GM23338 (cell line): ENCODE data around the gene CD86. TPM values are rescaled to one million over a fixed set of nuclear protein-coding genes. Genes with fewer than 3 reads are reported as not detected.

Experiments used
- ATAC-seq: fragments of 200-7000 bp; cut with Tn5 transposase; 3 replicates; pipeline ENCODE4 v1.9.1; 2020
- DNase-seq: peaks from one replicate; pipeline ENCODE4 v3.0.0-alpha.2; 2015; ENCODE audit warnings: low spot score
- H2AFZ ChIP-seq: fragments of 200-600 bp; sonication (generic); 2 replicates; pipeline ENCODE4 v1.8.0; 2016; ENCODE audit warnings: antibody characterized with exemption, mild to moderate bottlenecking, moderate library complexity
- H3F3A ChIP-seq: fragments of 200-600 bp; sonication (generic); replicated peaks from 2 replicates; pipeline ENCODE4 v1.8.0; 2017; ENCODE audit warnings: antibody characterized with exemption, mixed run types, low read depth
- H3K27ac ChIP-seq: fragments of 200-600 bp; sonication (generic); 2 replicates; pipeline ENCODE4 v1.6.1; 2016; ENCODE audit warnings: low read depth
- H3K27me3 ChIP-seq: fragments of 200-600 bp; sonication (generic); 2 replicates; pipeline ENCODE4 v1.8.0; 2016; ENCODE audit warnings: mild to moderate bottlenecking, mixed run types, moderate library complexity; ENCODE audit not compliant: insufficient read depth
- H3K36me3 ChIP-seq: fragments of 200-600 bp; sonication (generic); 2 replicates; pipeline ENCODE4 v1.8.0; 2016; ENCODE audit warnings: mild to moderate bottlenecking; ENCODE audit not compliant: insufficient read depth
- H3K4me1 ChIP-seq: fragments of 200-600 bp; sonication (generic); 2 replicates; pipeline ENCODE4 v1.8.0; 2016; ENCODE audit warnings: mild to moderate bottlenecking, moderate library complexity; ENCODE audit not compliant: insufficient read depth
- H3K4me2 ChIP-seq: fragments of 200-600 bp; sonication (generic); 2 replicates; pipeline ENCODE4 v1.7.1; 2017; ENCODE audit warnings: mixed run types
- H3K4me3 ChIP-seq: fragments of 200-600 bp; sonication (generic); 2 replicates; pipeline ENCODE4 v1.6.1; 2016; ENCODE audit warnings: mixed run types
- H3K79me2 ChIP-seq: fragments of 200-600 bp; sonication (generic); replicated peaks from 2 replicates; pipeline ENCODE4 v1.8.0; 2017; ENCODE audit warnings: mild to moderate bottlenecking; ENCODE audit not compliant: insufficient read depth
- H3K9me2 ChIP-seq: fragments of 200-600 bp; sonication (generic); 2 replicates; pipeline ENCODE4 v1.8.0; 2017; ENCODE audit not compliant: insufficient read depth
- H4K20me1 ChIP-seq: fragments of 200-600 bp; sonication (generic); replicated peaks from 2 replicates; pipeline ENCODE4 v1.8.0; 2017; ENCODE audit warnings: mild to moderate bottlenecking; ENCODE audit not compliant: insufficient read depth
- H3K27ac Mint-ChIP-seq: 2 replicates; pipeline ENCODE4 v1.8.0; 2020; ENCODE audit warnings: inconsistent platforms, mild to moderate bottlenecking, moderate library complexity, mixed read lengths
- H3K27me3 Mint-ChIP-seq: 3 replicates; pipeline ENCODE4 v1.8.0; 2022; ENCODE audit warnings: low read depth, mild to moderate bottlenecking, moderate library complexity, mixed read lengths, inconsistent platforms; ENCODE audit not compliant: insufficient read depth, poor library complexity
- H3K36me3 Mint-ChIP-seq: 3 replicates; pipeline ENCODE4 v1.8.0; 2021; ENCODE audit warnings: low read depth, mild to moderate bottlenecking, inconsistent platforms, moderate library complexity, mixed read lengths
- H3K4me1 Mint-ChIP-seq: 3 replicates; pipeline ENCODE4 v1.8.0; 2020; ENCODE audit warnings: mild to moderate bottlenecking, inconsistent platforms, mixed read lengths
- H3K4me3 Mint-ChIP-seq: 3 replicates; pipeline ENCODE4 v1.8.0; 2021; ENCODE audit warnings: moderate library complexity, mild to moderate bottlenecking, inconsistent platforms, mixed read lengths
- H3K9me3 Mint-ChIP-seq: 3 replicates; pipeline ENCODE4 v1.8.0; 2020; ENCODE audit warnings: moderate library complexity, mild to moderate bottlenecking, inconsistent platforms, mixed read lengths
- CREB1 ChIP-seq: fragments of 250-450 bp; sonication (Bioruptor Pico); IDR thresholded peaks from 2 replicates; pipeline ENCODE4 v1.5.0; 2020; ENCODE audit warnings: low read depth, mild to moderate bottlenecking, moderate library complexity
- EZH2 ChIP-seq: fragments of 200-600 bp; sonication (generic); IDR thresholded peaks from one replicate; pipeline ENCODE4 v1.8.0; 2017; ENCODE audit warnings: antibody characterized with exemption, mild to moderate bottlenecking, low read depth; ENCODE audit not compliant: unreplicated experiment
- EZH2phosphoT487 ChIP-seq: fragments of 200-600 bp; sonication (generic); IDR thresholded peaks from one replicate; pipeline ENCODE4 v1.8.1; 2018; ENCODE audit warnings: antibody characterized with exemption; ENCODE audit not compliant: unreplicated experiment
- JUNB ChIP-seq: IDR thresholded peaks from one replicate; pipeline ENCODE4 v1.6.1; 2016; ENCODE audit warnings: antibody characterized with exemption; ENCODE audit not compliant: unreplicated experiment
- NANOG ChIP-seq: IDR thresholded peaks from 2 replicates; pipeline ENCODE4 v1.6.1; 2016; ENCODE audit warnings: antibody characterized with exemption, borderline replicate concordance
- POLR2AphosphoS5 ChIP-seq: IDR thresholded peaks from 2 replicates; pipeline ENCODE4 v1.6.1; 2016; ENCODE audit warnings: antibody characterized with exemption, low read depth
- STAT1 ChIP-seq: IDR thresholded peaks from one replicate; pipeline ENCODE4 v1.6.1; 2016; ENCODE audit warnings: antibody characterized with exemption; ENCODE audit not compliant: unreplicated experiment
- ZNF114 ChIP-seq: fragments of 250-450 bp; sonication (Bioruptor Pico); IDR thresholded peaks from 2 replicates; pipeline ENCODE4 v1.5.0; 2020; ENCODE audit warnings: mild to moderate bottlenecking, moderate library complexity
- ZNF331 ChIP-seq: fragments of 250-450 bp; sonication (Bioruptor Pico); IDR thresholded peaks from 2 replicates; pipeline ENCODE4 v1.5.0; 2020; ENCODE audit warnings: low read depth, mild to moderate bottlenecking, moderate library complexity
- polyA plus RNA-seq: library from polyadenylated mRNA; unstranded; fragments of >200 nt; fragmentation: Nextera tagmentation; extraction: Ambion mirVana; gene quantifications from 2 replicates; pipeline ENCODE4 v1.2.1, GENCODE V29; 2016
- total RNA-seq: library from RNA; depleted of rRNA; stranded (reverse); fragments of >200 nt; shearing (Covaris generic); gene quantifications from 2 replicates; pipeline ENCODE4 v1.2.3, GENCODE V29; 2014
- TF ChIP-seq, protein P1 (sequence below): fragments of 250-450 bp; sonication (Bioruptor Pico); IDR thresholded peaks from 2 replicates; pipeline ENCODE4 v1.5.0; 2020; ENCODE audit warnings: mild to moderate bottlenecking, moderate library complexity
- TF ChIP-seq, protein P2 (sequence below): IDR thresholded peaks from one replicate; pipeline ENCODE4 v1.6.1; 2018; ENCODE audit warnings: antibody characterized with exemption; ENCODE audit not compliant: unreplicated experiment
- TF ChIP-seq, protein P3 (sequence below): IDR thresholded peaks from 2 replicates; pipeline ENCODE4 v1.6.1; 2016; ENCODE audit warnings: antibody characterized with exemption
- TF ChIP-seq, protein P4 (sequence below), 2 experiments: fragments of 200-600 bp in 1 of 2; sonication (generic) in 1 of 2; conservative IDR thresholded peaks; 2 replicates each; pipeline versions ENCODE4 v1.5.1 to v1.6.1; 2016 to 2017; ENCODE audit warnings: antibody characterized with exemption in 2 of 2, low read depth in 2 of 2, mild to moderate bottlenecking in 2 of 2, moderate library complexity in 1 of 2

Gene CD86
- total and polyA plus RNA-seq, 2 experiments from 2014 or later: 0.97 TPM; not detected in 1

DNA sequence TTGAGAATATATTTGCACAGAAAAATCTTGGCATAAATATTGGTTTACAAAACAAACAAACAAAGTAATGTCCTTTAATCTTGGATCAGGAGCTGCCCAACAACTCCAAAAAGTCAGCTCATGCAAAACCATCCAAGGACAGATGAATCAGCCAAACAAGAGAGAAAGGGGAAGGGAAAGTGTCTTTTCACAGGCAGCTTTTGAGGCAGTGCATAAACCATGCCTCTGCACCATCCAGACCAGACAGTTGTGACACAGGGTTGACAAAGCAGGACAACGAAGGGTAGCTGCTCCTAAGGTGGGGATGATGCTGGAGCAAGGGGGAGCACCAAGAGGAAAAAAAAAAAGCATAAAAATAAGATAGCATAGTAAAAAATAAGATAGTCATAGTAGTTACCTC, 8.7 kb downstream of the CD86 start:
- ATAC-seq (no peak), DNase-seq (no peak)
- Mint-ChIP-seq H3K27ac (no peak overlapping the region), H3K9me3 (no peaks in the 10 kb centered on the region), H3K4me1 (peaks cover 7% of the 10 kb centered on the region), H3K36me3 (no peaks in the 10 kb centered on the region), H3K4me3 (no peak overlapping the region), H3K27me3 (no peaks in the 10 kb centered on the region)
- TF ChIP-seq, protein P1, sequence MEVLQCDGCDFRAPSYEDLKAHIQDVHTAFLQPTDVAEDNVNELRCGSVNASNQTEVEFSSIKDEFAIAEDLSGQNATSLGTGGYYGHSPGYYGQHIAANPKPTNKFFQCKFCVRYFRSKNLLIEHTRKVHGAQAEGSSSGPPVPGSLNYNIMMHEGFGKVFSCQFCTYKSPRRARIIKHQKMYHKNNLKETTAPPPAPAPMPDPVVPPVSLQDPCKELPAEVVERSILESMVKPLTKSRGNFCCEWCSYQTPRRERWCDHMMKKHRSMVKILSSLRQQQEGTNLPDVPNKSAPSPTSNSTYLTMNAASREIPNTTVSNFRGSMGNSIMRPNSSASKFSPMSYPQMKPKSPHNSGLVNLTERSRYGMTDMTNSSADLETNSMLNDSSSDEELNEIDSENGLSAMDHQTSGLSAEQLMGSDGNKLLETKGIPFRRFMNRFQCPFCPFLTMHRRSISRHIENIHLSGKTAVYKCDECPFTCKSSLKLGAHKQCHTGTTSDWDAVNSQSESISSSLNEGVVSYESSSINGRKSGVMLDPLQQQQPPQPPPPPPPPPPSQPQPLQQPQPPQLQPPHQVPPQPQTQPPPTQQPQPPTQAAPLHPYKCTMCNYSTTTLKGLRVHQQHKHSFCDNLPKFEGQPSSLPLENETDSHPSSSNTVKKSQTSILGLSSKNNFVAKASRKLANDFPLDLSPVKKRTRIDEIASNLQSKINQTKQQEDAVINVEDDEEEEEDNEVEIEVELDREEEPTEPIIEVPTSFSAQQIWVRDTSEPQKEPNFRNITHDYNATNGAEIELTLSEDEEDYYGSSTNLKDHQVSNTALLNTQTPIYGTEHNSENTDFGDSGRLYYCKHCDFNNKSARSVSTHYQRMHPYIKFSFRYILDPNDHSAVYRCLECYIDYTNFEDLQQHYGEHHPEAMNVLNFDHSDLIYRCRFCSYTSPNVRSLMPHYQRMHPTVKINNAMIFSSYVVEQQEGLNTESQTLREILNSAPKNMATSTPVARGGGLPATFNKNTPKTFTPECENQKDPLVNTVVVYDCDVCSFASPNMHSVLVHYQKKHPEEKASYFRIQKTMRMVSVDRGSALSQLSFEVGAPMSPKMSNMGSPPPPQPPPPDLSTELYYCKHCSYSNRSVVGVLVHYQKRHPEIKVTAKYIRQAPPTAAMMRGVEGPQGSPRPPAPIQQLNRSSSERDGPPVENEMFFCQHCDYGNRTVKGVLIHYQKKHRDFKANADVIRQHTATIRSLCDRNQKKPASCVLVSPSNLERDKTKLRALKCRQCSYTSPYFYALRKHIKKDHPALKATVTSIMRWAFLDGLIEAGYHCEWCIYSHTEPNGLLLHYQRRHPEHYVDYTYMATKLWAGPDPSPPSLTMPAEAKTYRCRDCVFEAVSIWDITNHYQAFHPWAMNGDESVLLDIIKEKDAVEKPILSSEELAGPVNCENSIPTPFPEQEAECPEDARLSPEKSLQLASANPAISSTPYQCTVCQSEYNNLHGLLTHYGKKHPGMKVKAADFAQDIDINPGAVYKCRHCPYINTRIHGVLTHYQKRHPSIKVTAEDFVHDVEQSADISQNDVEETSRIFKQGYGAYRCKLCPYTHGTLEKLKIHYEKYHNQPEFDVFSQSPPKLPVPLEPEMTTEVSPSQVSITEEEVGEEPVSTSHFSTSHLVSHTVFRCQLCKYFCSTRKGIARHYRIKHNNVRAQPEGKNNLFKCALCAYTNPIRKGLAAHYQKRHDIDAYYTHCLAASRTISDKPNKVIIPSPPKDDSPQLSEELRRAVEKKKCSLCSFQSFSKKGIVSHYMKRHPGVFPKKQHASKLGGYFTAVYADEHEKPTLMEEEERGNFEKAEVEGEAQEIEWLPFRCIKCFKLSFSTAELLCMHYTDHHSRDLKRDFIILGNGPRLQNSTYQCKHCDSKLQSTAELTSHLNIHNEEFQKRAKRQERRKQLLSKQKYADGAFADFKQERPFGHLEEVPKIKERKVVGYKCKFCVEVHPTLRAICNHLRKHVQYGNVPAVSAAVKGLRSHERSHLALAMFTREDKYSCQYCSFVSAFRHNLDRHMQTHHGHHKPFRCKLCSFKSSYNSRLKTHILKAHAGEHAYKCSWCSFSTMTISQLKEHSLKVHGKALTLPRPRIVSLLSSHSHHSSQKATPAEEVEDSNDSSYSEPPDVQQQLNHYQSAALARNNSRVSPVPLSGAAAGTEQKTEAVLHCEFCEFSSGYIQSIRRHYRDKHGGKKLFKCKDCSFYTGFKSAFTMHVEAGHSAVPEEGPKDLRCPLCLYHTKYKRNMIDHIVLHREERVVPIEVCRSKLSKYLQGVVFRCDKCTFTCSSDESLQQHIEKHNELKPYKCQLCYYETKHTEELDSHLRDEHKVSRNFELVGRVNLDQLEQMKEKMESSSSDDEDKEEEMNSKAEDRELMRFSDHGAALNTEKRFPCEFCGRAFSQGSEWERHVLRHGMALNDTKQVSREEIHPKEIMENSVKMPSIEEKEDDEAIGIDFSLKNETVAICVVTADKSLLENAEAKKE (CRISPR knock-in tag): no peak
- TF ChIP-seq CREB1 (CRISPR knock-in tag): no peak
- no peak for TF ChIP-seq STAT1
- no peak for TF ChIP-seq ZNF331 (CRISPR knock-in tag)
- no peak for TF ChIP-seq EZH2phosphoT487
- TF ChIP-seq ZNF114 (CRISPR knock-in tag): no peak
- TF ChIP-seq, protein P2, sequence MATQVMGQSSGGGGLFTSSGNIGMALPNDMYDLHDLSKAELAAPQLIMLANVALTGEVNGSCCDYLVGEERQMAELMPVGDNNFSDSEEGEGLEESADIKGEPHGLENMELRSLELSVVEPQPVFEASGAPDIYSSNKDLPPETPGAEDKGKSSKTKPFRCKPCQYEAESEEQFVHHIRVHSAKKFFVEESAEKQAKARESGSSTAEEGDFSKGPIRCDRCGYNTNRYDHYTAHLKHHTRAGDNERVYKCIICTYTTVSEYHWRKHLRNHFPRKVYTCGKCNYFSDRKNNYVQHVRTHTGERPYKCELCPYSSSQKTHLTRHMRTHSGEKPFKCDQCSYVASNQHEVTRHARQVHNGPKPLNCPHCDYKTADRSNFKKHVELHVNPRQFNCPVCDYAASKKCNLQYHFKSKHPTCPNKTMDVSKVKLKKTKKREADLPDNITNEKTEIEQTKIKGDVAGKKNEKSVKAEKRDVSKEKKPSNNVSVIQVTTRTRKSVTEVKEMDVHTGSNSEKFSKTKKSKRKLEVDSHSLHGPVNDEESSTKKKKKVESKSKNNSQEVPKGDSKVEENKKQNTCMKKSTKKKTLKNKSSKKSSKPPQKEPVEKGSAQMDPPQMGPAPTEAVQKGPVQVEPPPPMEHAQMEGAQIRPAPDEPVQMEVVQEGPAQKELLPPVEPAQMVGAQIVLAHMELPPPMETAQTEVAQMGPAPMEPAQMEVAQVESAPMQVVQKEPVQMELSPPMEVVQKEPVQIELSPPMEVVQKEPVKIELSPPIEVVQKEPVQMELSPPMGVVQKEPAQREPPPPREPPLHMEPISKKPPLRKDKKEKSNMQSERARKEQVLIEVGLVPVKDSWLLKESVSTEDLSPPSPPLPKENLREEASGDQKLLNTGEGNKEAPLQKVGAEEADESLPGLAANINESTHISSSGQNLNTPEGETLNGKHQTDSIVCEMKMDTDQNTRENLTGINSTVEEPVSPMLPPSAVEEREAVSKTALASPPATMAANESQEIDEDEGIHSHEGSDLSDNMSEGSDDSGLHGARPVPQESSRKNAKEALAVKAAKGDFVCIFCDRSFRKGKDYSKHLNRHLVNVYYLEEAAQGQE: no peak
- no peak for TF ChIP-seq NANOG
- TF ChIP-seq POLR2AphosphoS5: no peak
- no peak for TF ChIP-seq JUNB
- TF ChIP-seq EZH2: no peak
- TF ChIP-seq, protein P3, sequence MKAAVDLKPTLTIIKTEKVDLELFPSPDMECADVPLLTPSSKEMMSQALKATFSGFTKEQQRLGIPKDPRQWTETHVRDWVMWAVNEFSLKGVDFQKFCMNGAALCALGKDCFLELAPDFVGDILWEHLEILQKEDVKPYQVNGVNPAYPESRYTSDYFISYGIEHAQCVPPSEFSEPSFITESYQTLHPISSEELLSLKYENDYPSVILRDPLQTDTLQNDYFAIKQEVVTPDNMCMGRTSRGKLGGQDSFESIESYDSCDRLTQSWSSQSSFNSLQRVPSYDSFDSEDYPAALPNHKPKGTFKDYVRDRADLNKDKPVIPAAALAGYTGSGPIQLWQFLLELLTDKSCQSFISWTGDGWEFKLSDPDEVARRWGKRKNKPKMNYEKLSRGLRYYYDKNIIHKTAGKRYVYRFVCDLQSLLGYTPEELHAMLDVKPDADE: no peak
- TF ChIP-seq, protein P4, sequence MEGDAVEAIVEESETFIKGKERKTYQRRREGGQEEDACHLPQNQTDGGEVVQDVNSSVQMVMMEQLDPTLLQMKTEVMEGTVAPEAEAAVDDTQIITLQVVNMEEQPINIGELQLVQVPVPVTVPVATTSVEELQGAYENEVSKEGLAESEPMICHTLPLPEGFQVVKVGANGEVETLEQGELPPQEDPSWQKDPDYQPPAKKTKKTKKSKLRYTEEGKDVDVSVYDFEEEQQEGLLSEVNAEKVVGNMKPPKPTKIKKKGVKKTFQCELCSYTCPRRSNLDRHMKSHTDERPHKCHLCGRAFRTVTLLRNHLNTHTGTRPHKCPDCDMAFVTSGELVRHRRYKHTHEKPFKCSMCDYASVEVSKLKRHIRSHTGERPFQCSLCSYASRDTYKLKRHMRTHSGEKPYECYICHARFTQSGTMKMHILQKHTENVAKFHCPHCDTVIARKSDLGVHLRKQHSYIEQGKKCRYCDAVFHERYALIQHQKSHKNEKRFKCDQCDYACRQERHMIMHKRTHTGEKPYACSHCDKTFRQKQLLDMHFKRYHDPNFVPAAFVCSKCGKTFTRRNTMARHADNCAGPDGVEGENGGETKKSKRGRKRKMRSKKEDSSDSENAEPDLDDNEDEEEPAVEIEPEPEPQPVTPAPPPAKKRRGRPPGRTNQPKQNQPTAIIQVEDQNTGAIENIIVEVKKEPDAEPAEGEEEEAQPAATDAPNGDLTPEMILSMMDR (conservative IDR thresholded peaks at IDR 0.05; ENCODE audit: low read depth in 2 of 2): no peak
- Histone ChIP-seq H3K4me3 (no peak overlapping the region), H3K27ac (no peak overlapping the region), H3F3A (no peaks in the 10 kb centered on the region), H3K79me2 (no peaks in the 10 kb centered on the region), H3K9me2 (no peaks in the 10 kb centered on the region), H4K20me1 (no peaks in the 10 kb centered on the region), H3K36me3 (no peaks in the 10 kb centered on the region), H3K4me2 (no peak overlapping the region), H3K27me3 (no peaks in the 10 kb centered on the region), H2AFZ (no peak overlapping the region), H3K4me1 (peaks cover 12% of the 10 kb centered on the region)
